ENCODE results near the gene SYTL3.

DNA sequence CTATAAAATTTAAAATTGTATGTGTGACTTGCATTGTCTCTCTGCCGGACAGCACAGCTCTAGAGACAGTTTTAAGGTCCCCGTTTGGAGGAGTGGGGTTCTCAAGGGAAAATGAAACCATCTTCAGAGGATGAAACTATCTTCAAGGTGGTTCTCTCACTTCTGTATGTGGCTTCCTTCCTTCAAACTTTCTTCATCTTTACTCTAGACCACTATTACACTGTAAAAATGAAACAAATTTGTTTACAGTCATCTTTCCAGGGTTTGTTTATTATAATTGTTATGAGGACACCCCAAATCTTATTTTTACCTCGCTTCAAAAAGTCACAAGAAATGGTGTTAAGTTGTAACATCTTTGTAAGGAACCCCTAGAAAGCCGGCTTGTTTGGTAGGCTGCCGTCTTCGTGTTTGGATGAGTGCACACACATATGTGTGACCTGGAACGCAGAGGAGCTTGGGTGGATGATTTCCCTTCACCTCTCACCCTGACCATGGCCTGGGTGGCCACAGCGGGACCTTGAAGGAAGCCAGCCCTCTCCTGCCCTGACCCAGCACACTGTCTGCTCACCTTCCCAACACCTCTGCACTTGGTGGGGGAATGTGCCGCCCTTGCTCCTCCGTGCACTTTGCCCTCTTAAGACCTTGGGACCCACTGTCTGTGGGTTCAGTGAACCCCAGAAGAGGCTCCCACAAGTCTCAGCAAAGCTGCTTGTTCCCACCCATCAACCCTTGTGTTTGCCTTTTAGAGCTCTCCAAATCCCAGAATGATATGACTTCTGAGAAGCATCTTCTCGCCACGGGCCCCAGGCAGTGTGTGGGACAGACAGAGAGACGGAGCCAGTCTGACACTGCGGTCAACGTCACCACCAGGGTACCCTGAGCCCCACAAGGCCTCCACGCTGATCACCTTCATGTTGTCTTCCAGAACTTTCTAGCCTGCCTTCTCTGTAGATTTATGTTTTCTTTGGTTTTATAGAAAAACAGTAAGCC, 67.8 kb downstream of the SYTL3 start:
- TF ChIP-seq, protein P1, sequence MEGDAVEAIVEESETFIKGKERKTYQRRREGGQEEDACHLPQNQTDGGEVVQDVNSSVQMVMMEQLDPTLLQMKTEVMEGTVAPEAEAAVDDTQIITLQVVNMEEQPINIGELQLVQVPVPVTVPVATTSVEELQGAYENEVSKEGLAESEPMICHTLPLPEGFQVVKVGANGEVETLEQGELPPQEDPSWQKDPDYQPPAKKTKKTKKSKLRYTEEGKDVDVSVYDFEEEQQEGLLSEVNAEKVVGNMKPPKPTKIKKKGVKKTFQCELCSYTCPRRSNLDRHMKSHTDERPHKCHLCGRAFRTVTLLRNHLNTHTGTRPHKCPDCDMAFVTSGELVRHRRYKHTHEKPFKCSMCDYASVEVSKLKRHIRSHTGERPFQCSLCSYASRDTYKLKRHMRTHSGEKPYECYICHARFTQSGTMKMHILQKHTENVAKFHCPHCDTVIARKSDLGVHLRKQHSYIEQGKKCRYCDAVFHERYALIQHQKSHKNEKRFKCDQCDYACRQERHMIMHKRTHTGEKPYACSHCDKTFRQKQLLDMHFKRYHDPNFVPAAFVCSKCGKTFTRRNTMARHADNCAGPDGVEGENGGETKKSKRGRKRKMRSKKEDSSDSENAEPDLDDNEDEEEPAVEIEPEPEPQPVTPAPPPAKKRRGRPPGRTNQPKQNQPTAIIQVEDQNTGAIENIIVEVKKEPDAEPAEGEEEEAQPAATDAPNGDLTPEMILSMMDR (IDR thresholded peaks at IDR 0.05; ENCODE audit: control extremely low read depth in 1 of 3, insufficient read depth in 1 of 3, low read depth in 1 of 3, low read length in 3 of 3): no peak
- no peak for TF ChIP-seq RFX5 (IDR thresholded peaks at IDR 0.05; ENCODE audit: borderline replicate concordance, low read depth, low read length)
- TF ChIP-seq JUND (IDR thresholded peaks at IDR 0.05; ENCODE audit: low read length): no peak
- TF ChIP-seq SIN3A (conservative IDR thresholded peaks at IDR 0.05 in 1 of 2, IDR thresholded peaks at IDR 0.05 in 1 of 2; ENCODE audit: low read depth in 1 of 2, low read length in 2 of 2): no peak
- TF ChIP-seq EP300 (IDR thresholded peaks at IDR 0.05; ENCODE audit: borderline replicate concordance in 1 of 2, low read depth in 2 of 2, low read length in 2 of 2): no peak
- TF ChIP-seq RAD21 (IDR thresholded peaks at IDR 0.05 in 1 of 2, conservative IDR thresholded peaks at IDR 0.05 in 1 of 2; ENCODE audit: low read depth in 2 of 2, low read length in 2 of 2): no peak
- no peak for TF ChIP-seq RNF2 (IDR thresholded peaks at IDR 0.05; ENCODE audit: borderline replicate concordance, low read depth, low read length, missing control alignments, poor library complexity, severe bottlenecking)
- no peak for TF ChIP-seq CBX5 (IDR thresholded peaks at IDR 0.05; ENCODE audit: low read depth, low read length)
- TF ChIP-seq POLR2A (IDR thresholded peaks at IDR 0.05; ENCODE audit: control extremely low read depth in 1 of 2, low read depth in 2 of 2, low read length in 2 of 2): no peak
- no peak for TF ChIP-seq NRF1 (IDR thresholded peaks at IDR 0.05; ENCODE audit: low read depth, low read length)
- TF ChIP-seq EZH2 (IDR thresholded peaks at IDR 0.05; ENCODE audit: low read depth, low read length, severe bottlenecking): no peak
- TF ChIP-seq, protein P2, sequence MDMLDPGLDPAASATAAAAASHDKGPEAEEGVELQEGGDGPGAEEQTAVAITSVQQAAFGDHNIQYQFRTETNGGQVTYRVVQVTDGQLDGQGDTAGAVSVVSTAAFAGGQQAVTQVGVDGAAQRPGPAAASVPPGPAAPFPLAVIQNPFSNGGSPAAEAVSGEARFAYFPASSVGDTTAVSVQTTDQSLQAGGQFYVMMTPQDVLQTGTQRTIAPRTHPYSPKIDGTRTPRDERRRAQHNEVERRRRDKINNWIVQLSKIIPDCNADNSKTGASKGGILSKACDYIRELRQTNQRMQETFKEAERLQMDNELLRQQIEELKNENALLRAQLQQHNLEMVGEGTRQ (IDR thresholded peaks at IDR 0.05; ENCODE audit: low read length): no peak
- TF ChIP-seq, protein P3, sequence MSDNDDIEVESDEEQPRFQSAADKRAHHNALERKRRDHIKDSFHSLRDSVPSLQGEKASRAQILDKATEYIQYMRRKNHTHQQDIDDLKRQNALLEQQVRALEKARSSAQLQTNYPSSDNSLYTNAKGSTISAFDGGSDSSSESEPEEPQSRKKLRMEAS (IDR thresholded peaks at IDR 0.05): no peak
